HG03039 (cell line): ENCODE data around the gene PACC1.

Source experiments
- ATAC-seq: cut with Tn5 transposase; IDR thresholded peaks from one replicate; pipeline ENCODE4 v1.9.1; 2021; ENCODE audit warnings: mild to moderate bottlenecking, moderate library complexity; ENCODE audit not compliant: unreplicated experiment

The PACC1 gene

DNA sequence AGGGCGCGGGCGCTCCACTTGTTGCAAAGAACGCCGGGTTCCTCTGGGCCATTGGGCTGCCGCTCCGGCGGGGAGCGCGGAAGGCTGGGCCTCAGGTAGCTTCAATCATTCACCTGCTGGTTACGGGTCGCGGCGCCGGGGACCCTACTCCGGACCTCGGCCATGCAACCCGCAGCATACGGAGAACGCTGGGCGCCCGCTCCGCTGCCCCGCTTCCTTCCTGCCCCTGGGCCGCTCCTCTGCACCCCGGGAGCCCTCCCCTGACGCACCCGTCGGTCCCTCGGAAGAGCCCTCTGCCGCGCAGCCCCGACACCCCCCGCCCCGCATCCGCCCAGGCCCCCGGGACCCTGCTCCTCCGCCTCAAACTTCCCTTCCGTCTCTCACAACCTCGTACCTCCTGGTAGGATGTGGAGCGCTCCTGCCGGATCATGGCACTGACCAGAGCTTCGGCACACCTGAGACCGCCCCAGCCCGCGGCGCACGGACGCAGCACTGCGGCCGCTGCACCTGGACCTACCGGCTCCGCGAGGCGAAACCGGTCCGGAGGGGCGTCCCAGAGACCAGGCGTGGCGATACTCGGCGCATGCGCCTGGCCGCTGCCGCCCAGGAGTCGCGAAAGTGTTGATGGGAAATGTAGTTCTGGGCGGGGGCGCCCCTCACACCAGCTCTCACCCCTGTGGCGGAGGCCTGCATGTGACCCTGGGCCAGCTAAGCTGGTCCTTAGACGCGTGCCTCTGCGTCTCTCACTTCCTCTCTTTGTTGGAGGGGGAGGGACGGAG lies at the start of gene PACC1:
TSS of gene PACC1 (minus strand) at position 559 of the 779 bp plus-strand sequence. CDS start at position 430, 129 bp downstream.
- ATAC-seq = peak; percentile 96

- ATAC-seq = no peak
Observed at GRCh38 chr1:212463565-212464285, 49.0 kb upstream of the PACC1 start.

DNA sequence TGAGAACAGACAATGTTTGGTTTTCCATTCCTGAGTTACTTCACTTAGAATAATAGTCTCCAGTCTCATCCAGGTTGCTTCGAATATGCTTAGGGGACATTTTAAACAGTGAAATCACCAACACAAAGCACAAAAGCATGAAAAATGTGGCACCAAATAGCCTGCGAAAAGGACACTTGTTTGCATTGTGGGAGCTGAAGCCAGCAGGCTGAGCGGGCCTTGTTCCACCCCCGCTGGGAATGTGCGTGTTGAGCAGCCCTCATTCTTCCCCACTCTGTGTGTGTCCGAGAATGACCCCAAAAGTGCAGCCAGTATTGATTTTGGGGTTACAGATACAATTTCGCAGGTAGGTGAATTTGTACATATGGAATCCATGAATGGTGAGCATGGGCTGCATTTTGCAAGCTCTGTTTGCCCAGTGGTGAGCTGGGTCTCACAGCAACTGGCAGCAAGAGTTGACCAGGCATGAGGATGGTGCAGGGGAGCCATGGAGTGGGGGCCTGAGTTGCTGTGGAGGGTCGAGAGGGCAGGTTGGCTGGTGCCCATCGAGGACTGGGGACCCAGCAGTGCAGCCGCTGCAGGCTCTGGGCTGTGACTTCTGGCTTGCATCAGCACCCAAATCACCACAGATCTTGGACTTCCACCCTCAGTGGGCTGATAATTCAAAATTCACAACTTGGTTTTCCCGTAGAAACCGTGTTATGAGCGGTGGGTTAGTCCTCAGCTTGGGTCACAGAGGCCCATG lies 47.4 kb upstream of the PACC1 start:
- ATAC-seq = no peak

DNA sequence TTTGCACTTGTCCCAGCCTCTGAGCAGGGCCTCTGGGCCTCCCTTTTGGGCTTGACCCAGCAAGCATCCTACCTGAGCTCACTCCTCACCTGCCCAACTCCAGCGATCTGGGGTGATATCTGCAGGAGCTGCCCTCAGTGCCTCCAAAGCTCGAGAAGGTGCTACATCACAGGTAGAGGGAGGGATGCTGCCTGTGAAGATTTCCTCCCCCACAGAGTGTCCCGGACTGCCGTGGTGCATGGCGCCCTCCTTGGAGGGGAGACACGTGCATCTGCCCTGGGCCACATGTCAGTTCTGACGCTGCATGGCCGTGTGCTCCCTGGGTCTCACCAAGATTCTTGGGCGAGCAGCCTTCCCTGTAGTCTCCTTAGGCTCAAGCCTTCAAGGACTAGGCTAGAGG lies 45.7 kb upstream of the PACC1 start:
- ATAC-seq = no peak

GRCh38 chr1:212459656-212460055 lies 45.0 kb upstream of the PACC1 start:
- no peak for ATAC-seq

DNA sequence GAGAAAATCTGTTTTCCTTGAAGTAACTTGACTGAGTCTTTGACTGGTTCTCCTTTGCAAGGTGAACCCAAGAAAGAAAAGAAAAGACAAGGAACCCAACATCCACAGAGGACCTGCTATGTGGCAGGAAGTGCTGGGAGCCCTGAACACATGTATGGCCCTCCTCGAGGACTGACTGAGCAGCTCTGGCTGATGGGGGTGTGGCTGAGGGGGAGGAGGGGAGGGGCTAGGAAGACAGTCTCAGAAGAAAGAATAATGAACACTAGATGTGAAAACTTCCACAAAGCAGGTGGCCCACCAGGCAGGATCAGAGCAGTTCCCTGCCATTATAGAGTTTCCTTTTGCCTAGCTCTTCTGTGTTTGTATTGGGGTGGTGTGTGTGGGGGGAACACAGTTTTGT lies 44.1 kb upstream of the PACC1 start:
- ATAC-seq = no peak

DNA sequence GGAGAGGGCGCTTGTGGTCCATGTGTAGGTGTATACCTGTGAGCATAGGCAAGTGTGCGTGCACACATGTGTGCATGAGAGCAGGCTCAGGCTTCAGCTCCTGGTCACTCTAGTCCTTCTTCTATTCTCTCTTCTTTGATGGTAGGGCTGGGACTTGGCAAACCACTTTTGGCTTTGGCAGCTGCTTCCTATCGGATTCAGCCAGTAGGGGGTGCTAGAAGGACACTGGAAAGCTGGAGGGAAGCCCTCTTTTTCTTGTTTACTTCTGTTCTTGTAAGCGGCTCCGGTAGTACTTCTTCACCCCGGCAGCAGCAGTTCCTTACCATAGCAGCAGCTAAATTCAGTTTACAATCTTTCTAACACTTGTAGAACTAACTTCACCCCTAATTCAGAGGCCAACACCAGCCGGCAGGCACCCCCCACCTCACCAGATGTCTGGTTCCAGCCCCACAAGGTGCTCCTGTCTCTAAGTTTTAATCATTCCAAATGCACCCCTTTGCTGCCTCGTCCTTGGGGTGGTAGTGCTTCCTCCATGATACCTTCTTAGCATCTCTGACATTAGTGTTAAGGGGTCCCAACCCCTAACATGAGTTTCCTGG lies 43.2 kb upstream of the PACC1 start:
- no peak for ATAC-seq

- peak; percentile 58 for ATAC-seq
Observed at GRCh38 chr1:212455803-212456528, 41.3 kb upstream of the PACC1 start.

DNA sequence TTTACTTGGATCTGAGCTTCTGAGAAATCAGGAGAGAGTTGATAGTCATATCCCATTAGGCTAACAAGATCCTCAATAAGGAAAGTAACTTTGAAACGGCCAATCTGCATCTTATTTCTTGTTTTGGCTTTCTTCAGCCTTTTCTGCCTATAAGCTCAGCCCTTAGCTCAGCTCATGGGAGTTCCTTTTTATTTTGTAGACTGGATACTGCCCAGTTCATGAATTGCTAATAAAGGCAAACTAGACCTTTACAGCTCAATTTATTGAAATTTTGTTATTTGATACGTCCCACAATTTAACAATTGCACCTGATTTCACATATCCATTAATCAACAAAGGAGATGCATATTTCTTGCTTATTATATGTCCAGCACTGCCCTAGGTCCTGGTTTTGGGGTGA lies 40.7 kb upstream of the PACC1 start:
- ATAC-seq = no peak

- no peak for ATAC-seq
Observed at GRCh38 chr1:212454741-212455140, 40.1 kb upstream of the PACC1 start.

- no peak for ATAC-seq
Observed at GRCh38 chr1:212453156-212453857, 38.6 kb upstream of the PACC1 start.

DNA sequence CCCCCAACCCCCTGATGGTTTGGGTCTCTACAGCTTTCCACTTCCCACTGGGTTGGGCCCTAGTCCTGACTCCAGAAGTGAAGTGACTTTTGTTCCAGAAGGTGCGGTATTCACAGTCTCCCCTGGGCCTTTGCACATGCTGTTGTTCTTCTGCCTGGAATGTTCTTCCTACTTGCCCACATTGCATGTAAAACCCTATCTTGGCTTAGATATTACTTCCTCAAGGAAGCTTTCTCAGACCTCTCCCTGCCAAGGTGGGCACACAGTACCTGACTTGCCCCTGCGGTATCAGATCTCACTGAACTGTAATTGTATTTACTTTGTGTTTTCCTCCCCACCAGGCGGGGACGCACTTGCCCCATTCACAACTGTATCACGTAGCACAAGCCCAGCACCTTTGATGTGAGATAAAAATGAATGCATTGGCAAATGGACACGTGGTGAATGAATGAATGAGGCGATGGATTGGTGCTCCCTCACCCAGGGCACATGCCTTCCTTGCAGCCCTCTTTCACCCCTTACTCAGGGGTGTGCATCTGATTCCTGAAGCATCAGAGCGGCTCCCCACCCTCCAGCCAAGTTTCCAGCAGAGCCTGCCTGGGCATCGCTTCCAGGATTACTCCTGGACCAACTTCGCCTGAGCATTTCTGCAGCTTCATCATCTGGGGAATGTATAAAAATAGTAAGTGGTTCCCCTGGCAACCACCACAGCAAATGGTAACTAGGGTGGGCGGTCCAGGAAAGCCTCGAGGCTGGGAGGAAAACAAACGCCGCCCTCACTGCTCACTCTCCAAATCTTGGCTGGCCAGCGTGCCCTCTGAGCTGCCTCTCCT lies 37.9 kb upstream of the PACC1 start:
- ATAC-seq = no peak

GRCh38 chr1:212451416-212452322 lies 37.0 kb upstream of the PACC1 start:
- no peak for ATAC-seq

DNA sequence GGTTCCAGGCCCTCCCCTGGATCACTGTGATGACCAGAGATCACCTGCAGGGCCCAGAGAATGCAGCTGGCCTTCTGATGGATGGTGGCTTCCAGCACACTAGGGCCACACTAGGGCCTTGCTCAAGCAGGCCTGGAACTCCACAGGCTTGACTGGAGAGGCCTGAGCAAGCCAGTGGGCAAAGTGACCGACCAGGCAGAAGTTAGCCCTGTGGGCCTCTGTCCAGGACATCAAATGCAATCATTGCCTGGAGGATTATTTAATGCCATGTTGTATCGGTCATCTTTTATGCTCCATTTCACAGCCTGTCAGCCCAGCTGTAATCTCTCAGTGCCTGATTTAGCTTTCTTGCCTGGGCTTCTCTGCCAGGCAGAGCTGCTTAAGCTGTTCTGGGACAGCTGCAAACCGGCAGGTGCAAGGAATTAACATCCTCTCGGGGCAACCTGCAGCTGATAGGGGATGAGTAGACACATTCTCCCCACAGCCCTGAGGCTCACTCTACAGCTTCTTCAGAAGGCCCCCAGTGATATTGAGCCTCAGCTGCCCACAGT lies 35.7 kb upstream of the PACC1 start:
- ATAC-seq = no peak

- no peak for ATAC-seq
Observed at GRCh38 chr1:212447478-212447877, 32.8 kb upstream of the PACC1 start.

GRCh38 chr1:212446333-212446732 lies 31.6 kb upstream of the PACC1 start:
- no peak for ATAC-seq

GRCh38 chr1:212442408-212442807 lies 27.7 kb upstream of the PACC1 start:
- no peak for ATAC-seq

- no peak for ATAC-seq
Observed at GRCh38 chr1:212440419-212440818, 25.7 kb upstream of the PACC1 start.
